Measurements from ENCODE around the gene PHF21B.
A peak's percentile ranks its signal among the peaks of the same experiment; 100 is the strongest.
"Not testable (repeated sequence)": the region's sequence is repeated elsewhere in the genome, so short reads cannot be mapped to it uniquely, and the experiment has no call there.

PHF21B gene

GRCh38 chr22:44985906-44986527, 23.8 kb downstream of the PHF21B start:
- no peak for DNase-seq

- no peak for DNase-seq
Observed at GRCh38 chr22:44983878-44984482, 25.8 kb downstream of the PHF21B start.

- DNase-seq = no peak
Observed at GRCh38 chr22:44982445-44982844, 27.4 kb downstream of the PHF21B start.

GRCh38 chr22:44981857-44982256, 27.9 kb downstream of the PHF21B start:
- no peak for DNase-seq

- DNase-seq = no peak
Observed at GRCh38 chr22:44979154-44979553, 30.7 kb downstream of the PHF21B start.

GRCh38 chr22:44975427-44976262, 34.2 kb downstream of the PHF21B start:
- DNase-seq = peak; percentile 85

- DNase-seq = no peak
Observed at GRCh38 chr22:44974454-44974853, 35.4 kb downstream of the PHF21B start.

- DNase-seq = no peak
Observed at GRCh38 chr22:44973829-44974228, 36.0 kb downstream of the PHF21B start.

- no peak for DNase-seq
Observed at GRCh38 chr22:44972363-44973083, 37.3 kb downstream of the PHF21B start.

- DNase-seq = no peak
Observed at GRCh38 chr22:44971651-44972362, 38.0 kb downstream of the PHF21B start.

GRCh38 chr22:44970291-44970690, 39.5 kb downstream of the PHF21B start:
- DNase-seq = no peak

GRCh38 chr22:44969817-44970216, 40.0 kb downstream of the PHF21B start:
- no peak for DNase-seq

GRCh38 chr22:44968736-44969135, 41.1 kb downstream of the PHF21B start:
- no peak for DNase-seq

- no peak for DNase-seq
Observed at GRCh38 chr22:44965171-44965570, 44.6 kb downstream of the PHF21B start.

- DNase-seq = no peak
Observed at GRCh38 chr22:44964722-44965078, 45.1 kb downstream of the PHF21B start.

GRCh38 chr22:44963832-44964721, 45.7 kb downstream of the PHF21B start:
- DNase-seq = no peak

- no peak for DNase-seq
Observed at GRCh38 chr22:44962741-44963454, 46.9 kb downstream of the PHF21B start.

GRCh38 chr22:44961682-44962081, 48.1 kb downstream of the PHF21B start:
- not testable (repeated sequence) for DNase-seq

- no peak for DNase-seq
Observed at GRCh38 chr22:44956840-44957767, 52.7 kb downstream of the PHF21B start.

GRCh38 chr22:44955102-44955501, 54.7 kb downstream of the PHF21B start:
- no peak for DNase-seq

Measured in 8988T (cell line).